B cell (primary cell): ENCODE measurements around the gene SCYGR4. TPM values are rescaled to one million over a fixed set of nuclear protein-coding genes. Genes with fewer than 3 reads are reported as not detected.

Experiments
- ATAC-seq: fragments of 200-7000 bp; cut with Tn5 transposase; one replicate; pipeline ENCODE4 v1.10.0; 2021; ENCODE audit warnings: low read depth, mild to moderate bottlenecking, moderate number of reproducible peaks, moderate library complexity
- CTCF ChIA-PET: fragments of 350-600 bp; sonication (Branson Sonifier 250); formaldehyde crosslinking; loops from one replicate; lab custom pipeline; 2021; ENCODE audit warnings: antibody characterized with exemption, inconsistent platforms; lab: Charles Lee
- POLR2A ChIA-PET: fragments of 350-600 bp; sonication (Branson Sonifier 250); formaldehyde crosslinking; loops from one replicate; lab custom pipeline; 2021; ENCODE audit warnings: antibody characterized with exemption; lab: Charles Lee
- DNase-seq: peaks from one replicate; pipeline ENCODE4 v3.0.0; 2013
- H2AFZ ChIP-seq: 2 replicates; pipeline ENCODE4 v1.6.1; 2012; ENCODE audit warnings: mild to moderate bottlenecking, low read depth, low read length; ENCODE audit not compliant: insufficient read depth, poor library complexity, severe bottlenecking
- H3K27ac ChIP-seq, 2 donors: 1 replicate in 1 of 2; 2 replicates in 1 of 2; pipeline ENCODE4 v1.5.1; 2012 to 2013; ENCODE audit warnings: low read length in 2 of 2, mild to moderate bottlenecking in 2 of 2, moderate library complexity in 1 of 2
- H3K27me3 ChIP-seq, 4 experiments: fragments of 200-600 bp in 1 of 4; sonication (generic) in 1 of 4; replicated peaks in 1 of 4; 1 replicate in 2 of 4; 2 replicates in 2 of 4; pipeline versions ENCODE4 v1.6.1 to v1.7.0; 2013 to 2016; ENCODE audit warnings: low read length in 3 of 4, mild to moderate bottlenecking in 2 of 4, mixed read lengths in 1 of 4, moderate library complexity in 1 of 4; ENCODE audit not compliant: insufficient read depth in 4 of 4, control insufficient read depth in 3 of 4; ENCODE audit errors: control extremely low read depth in 1 of 4
- H3K36me3 ChIP-seq, 2 experiments: replicated peaks in 1 of 2; 1 replicate in 1 of 2; 2 replicates in 1 of 2; pipeline versions ENCODE4 v1.6.1 to v1.7.1; 2013; ENCODE audit warnings: low read length in 1 of 2; ENCODE audit not compliant: insufficient read depth in 2 of 2, control insufficient read depth in 1 of 2; ENCODE audit errors: control extremely low read depth in 1 of 2, extremely low read depth in 1 of 2
- H3K4me1 ChIP-seq, 2 donors: fragments of 200-600 bp in 1 of 2; sonication (generic) in 1 of 2; 1 replicate in 1 of 2; 2 replicates in 1 of 2; pipeline versions ENCODE4 v1.5.1 to v1.6.1; 2013 to 2017; ENCODE audit warnings: low read length in 2 of 2; ENCODE audit not compliant: control insufficient read depth in 2 of 2, insufficient read depth in 2 of 2
- H3K4me2 ChIP-seq: replicated peaks from 2 replicates; pipeline ENCODE3; 2012; ENCODE audit warnings: mild to moderate bottlenecking, low read depth, low read length; ENCODE audit not compliant: poor library complexity, severe bottlenecking
- H3K4me3 ChIP-seq, 5 experiments: fragments of 200-600 bp in 1 of 5; sonication (generic) in 1 of 5; 1 replicate in 3 of 5; 2 replicates in 2 of 5; pipeline versions ENCODE4 v1.5.1 to v1.7.0; 2011 to 2016; ENCODE audit warnings: low read length in 4 of 5, mild to moderate bottlenecking in 4 of 5, low read depth in 2 of 5, control low read depth in 1 of 5, moderate library complexity in 1 of 5; ENCODE audit not compliant: insufficient read depth in 1 of 5; ENCODE audit errors: control extremely low read depth in 1 of 5, extremely low read depth in 1 of 5
- H3K79me2 ChIP-seq: fragments of 200-600 bp; sonication (generic); one replicate; pipeline ENCODE4 v1.6.0; 2016; ENCODE audit warnings: low read length; ENCODE audit not compliant: control insufficient read depth, insufficient read depth
- H3K9ac ChIP-seq: fragments of 200-600 bp; sonication (generic); 2 replicates; pipeline ENCODE4 v1.6.1; 2017; ENCODE audit warnings: mild to moderate bottlenecking, low read length, moderate library complexity
- H3K9me3 ChIP-seq, 3 donors: one replicate each; pipeline versions ENCODE4 v1.6.1 to v1.7.1; 2013; ENCODE audit warnings: low read length in 2 of 3; ENCODE audit not compliant: control insufficient read depth in 2 of 3, insufficient read depth in 1 of 3; ENCODE audit errors: control extremely low read depth in 1 of 3
- H4K20me1 ChIP-seq: 2 replicates; pipeline ENCODE4 v1.6.0; 2012; ENCODE audit warnings: mild to moderate bottlenecking, low read length; ENCODE audit not compliant: insufficient read depth, control insufficient read depth, poor library complexity, severe bottlenecking
- H3K27ac Mint-ChIP-seq: one replicate; pipeline ENCODE4 v1.8.0; 2021; ENCODE audit warnings: mixed read lengths
- H3K27me3 Mint-ChIP-seq: one replicate; pipeline ENCODE4 v1.8.0; 2021; ENCODE audit warnings: mixed read lengths
- H3K4me1 Mint-ChIP-seq: one replicate; pipeline ENCODE4 v1.8.0; 2021; ENCODE audit warnings: mixed read lengths
- H3K4me3 Mint-ChIP-seq: one replicate; pipeline ENCODE4 v1.8.0; 2021; ENCODE audit warnings: mixed read lengths
- H3K9me3 Mint-ChIP-seq: one replicate; pipeline ENCODE4 v1.8.0; 2022; ENCODE audit warnings: mixed read lengths; ENCODE audit not compliant: insufficient read depth
- EZH2 ChIP-seq: IDR thresholded peaks from 2 replicates; pipeline ENCODE4 v1.6.1; 2012; ENCODE audit warnings: borderline replicate concordance, low read depth, mild to moderate bottlenecking, moderate library complexity, low read length; ENCODE audit not compliant: insufficient read depth, poor library complexity, severe bottlenecking
- WGBS: methylation state at CpG from one replicate; pipeline ENCODE4 v1.1.5; 2013; ENCODE audit warnings: missing lambda C conversion rate; ENCODE audit not compliant: insufficient coverage; 5-methylcytosine and 5-hydroxymethylcytosine counted together
- intact Hi-C: fragments of 100-400 bp; cut with micrococcal nuclease; formaldehyde crosslinking; loops from one replicate; pipeline ENCODE4 v1.10.0; 2022
- polyA plus RNA-seq: library from polyadenylated mRNA; depleted of rRNA; stranded (reverse); fragments of >200 nt; gene quantifications from 2 replicates; pipeline ENCODE4 v1.2.3, GENCODE V29; 2012
- total RNA-seq, 2 donors: library from RNA; stranded (reverse); fragments of 120-200 nt in 1 of 2; gene quantifications; 1 replicate in 1 of 2; 2 replicates in 1 of 2; pipeline versions ENCODE4 v1.2.3 to v1.2.4, GENCODE V29; 2013 to 2022
- TF ChIP-seq, protein P1 (sequence below): fragments of 200-600 bp; IDR thresholded peaks from one replicate; pipeline ENCODE4 v1.8.0; 2022; ENCODE audit warnings: antibody characterized with exemption, mild to moderate bottlenecking

The SCYGR4 gene
- total and polyA plus RNA-seq, 2 donors (not counting 1 experiment from before 2014, with no cell fraction given) = not detected

DNA sequence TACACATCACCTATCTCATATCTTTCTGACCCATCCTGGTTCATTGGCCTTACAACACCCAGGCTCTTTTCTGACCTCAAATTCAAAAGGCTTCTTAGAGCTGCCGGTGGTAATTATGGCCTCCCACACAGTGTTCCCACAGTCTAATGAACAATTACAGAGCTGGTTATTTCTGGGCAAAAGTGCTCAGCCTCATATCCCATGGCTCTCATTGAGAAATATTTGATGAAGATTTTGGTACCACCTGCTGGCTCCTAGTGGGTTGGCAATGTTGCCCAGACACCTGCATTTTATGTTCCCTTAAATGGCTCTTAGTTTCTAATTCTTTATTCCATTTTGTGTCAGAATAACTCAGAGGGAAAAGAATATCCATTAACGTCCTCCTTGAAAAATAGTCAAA is 38.7 kb upstream of the SCYGR4 start:
- 71% methylated on average over 1 of the region's 2 CpGs for WGBS
- ATAC-seq (no peak), DNase-seq (no peak)
- no peaks in the 10 kb centered on the region for H4K20me1 ChIP-seq
- H3K4me2 ChIP-seq = no peak overlapping the region
- H3K4me1 ChIP-seq = no peaks in the 10 kb centered on the region
- Mint-ChIP-seq H3K27me3 (peaks cover 26% of the 10 kb centered on the region), H3K4me1 (no peaks in the 10 kb centered on the region), H3K9me3 (peaks cover 8% of the 10 kb centered on the region), H3K27ac (no peak overlapping the region), H3K4me3 (no peak overlapping the region)
- peaks cover 2 to 15% (median 11%) of the 10 kb centered on the region in 3 donors for H3K9me3 ChIP-seq
- H3K36me3 ChIP-seq = no peaks in the 10 kb centered on the region
- H2AFZ ChIP-seq = no peak overlapping the region
- intact Hi-C loops = no loop called here
- no peaks in the 10 kb centered on the region for H3K79me2 ChIP-seq
- H3K27me3 ChIP-seq = peaks cover 0 to 8% (median 1%) of the 10 kb centered on the region in 4 experiments
- ChIA-PET CTCF (no interaction called here), POLR2A (no interaction called here)
- H3K27ac ChIP-seq = no peak overlapping the region
- TF ChIP-seq EZH2 = no peak
- TF ChIP-seq, protein P1, sequence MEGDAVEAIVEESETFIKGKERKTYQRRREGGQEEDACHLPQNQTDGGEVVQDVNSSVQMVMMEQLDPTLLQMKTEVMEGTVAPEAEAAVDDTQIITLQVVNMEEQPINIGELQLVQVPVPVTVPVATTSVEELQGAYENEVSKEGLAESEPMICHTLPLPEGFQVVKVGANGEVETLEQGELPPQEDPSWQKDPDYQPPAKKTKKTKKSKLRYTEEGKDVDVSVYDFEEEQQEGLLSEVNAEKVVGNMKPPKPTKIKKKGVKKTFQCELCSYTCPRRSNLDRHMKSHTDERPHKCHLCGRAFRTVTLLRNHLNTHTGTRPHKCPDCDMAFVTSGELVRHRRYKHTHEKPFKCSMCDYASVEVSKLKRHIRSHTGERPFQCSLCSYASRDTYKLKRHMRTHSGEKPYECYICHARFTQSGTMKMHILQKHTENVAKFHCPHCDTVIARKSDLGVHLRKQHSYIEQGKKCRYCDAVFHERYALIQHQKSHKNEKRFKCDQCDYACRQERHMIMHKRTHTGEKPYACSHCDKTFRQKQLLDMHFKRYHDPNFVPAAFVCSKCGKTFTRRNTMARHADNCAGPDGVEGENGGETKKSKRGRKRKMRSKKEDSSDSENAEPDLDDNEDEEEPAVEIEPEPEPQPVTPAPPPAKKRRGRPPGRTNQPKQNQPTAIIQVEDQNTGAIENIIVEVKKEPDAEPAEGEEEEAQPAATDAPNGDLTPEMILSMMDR = no peak
- H3K4me3 ChIP-seq = no peak overlapping the region
- no peak overlapping the region for H3K9ac ChIP-seq

DNA sequence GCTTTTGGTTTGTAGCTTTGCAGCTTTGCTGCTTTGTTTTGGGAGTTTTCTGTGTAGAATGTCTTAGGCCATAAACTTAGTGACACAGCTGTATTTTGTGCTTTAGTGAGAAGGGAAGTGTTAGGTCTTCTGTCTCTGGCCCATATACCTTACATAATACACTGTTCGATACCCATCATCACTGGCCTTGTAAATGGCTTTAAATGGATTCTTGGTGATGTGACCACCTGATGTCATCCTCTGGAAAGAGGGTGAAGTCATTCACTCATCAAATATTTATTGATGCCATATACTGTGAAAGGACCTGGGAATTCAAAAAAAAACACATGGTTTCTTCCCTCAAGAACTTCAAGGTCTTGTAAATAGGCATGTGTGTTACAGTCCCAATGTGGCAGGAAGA is 37.5 kb upstream of the SCYGR4 start:
- POLR2A ChIA-PET = no interaction called here
- WGBS = no CpG with 5 or more reads among the region's 1 CpG
- no peak overlapping the region for H3K27ac ChIP-seq

More for the DNA sequence above, 37.5 kb upstream of the SCYGR4 start:
- peaks cover 8% of the 10 kb centered on the region for H3K9me3 Mint-ChIP-seq
- intact Hi-C loops = no loop called here
- no peak overlapping the region for H3K4me3 Mint-ChIP-seq
- no peak overlapping the region for H3K27ac Mint-ChIP-seq
- no peak for TF ChIP-seq EZH2
- TF ChIP-seq, protein P1 = no peak
- Histone ChIP-seq H3K9ac (no peak overlapping the region), H4K20me1 (no peaks in the 10 kb centered on the region), H3K4me1 (no peaks in the 10 kb centered on the region), H3K79me2 (no peaks in the 10 kb centered on the region), H3K4me3 (no peak overlapping the region), H3K4me2 (no peak overlapping the region), H3K27me3 (peaks cover 0 to 8% (median 1%) of the 10 kb centered on the region in 4 experiments), H3K9me3 (peaks cover 2 to 15% (median 11%) of the 10 kb centered on the region in 3 donors), H3K36me3 (no peaks in the 10 kb centered on the region), H2AFZ (no peak overlapping the region)
- ATAC-seq = no peak
- CTCF ChIA-PET = no interaction called here
- peaks cover 28% of the 10 kb centered on the region for H3K27me3 Mint-ChIP-seq
- no peaks in the 10 kb centered on the region for H3K4me1 Mint-ChIP-seq
- DNase-seq = no peak
